SH-SY5Y (cell line): ENCODE data around the gene WNT2.

Experiments
- GATA2 ChIP-seq: IDR thresholded peaks from 2 replicates; pipeline ENCODE4 v1.6.1; 2011; ENCODE audit warnings: mild to moderate bottlenecking, low read depth, low read length
- GATA3 ChIP-seq: IDR thresholded peaks from 2 replicates; pipeline ENCODE4 v1.6.1; 2011; ENCODE audit warnings: low read depth, mild to moderate bottlenecking, low read length, moderate library complexity

GRCh38 chr7:117308891-117309290, 14.0 kb downstream of the WNT2 start:
- TF ChIP-seq GATA2 (no peak), GATA3 (no peak)
